Omental fat pad (tissue), 4 donors: Measurements from ENCODE around the gene PAPSS2. TPM values are rescaled to one million over a fixed set of nuclear protein-coding genes. Genes with fewer than 3 reads are reported as not detected.

Source experiments
- ATAC-seq: fragments of 150-250 bp; one replicate; pipeline ENCODE4 v1.9.1; 2016; ENCODE audit warnings: mild to moderate bottlenecking, moderate library complexity; ENCODE audit not compliant: low FRiP score
- DNase-seq: peaks from one replicate; pipeline ENCODE4 v3.0.0-alpha.2; 2019; ENCODE audit warnings: low spot score
- total RNA-seq, 4 donors: library from RNA; depleted of rRNA; stranded (reverse); fragments of >200 nt; gene quantifications; one replicate each; pipeline ENCODE4 v1.1.0, GENCODE V29; 2016
- TF ChIP-seq, protein P1 (sequence below), 3 donors: fragments of 450-650 bp; IDR thresholded peaks; one replicate each; pipeline ENCODE4 v1.5.1; 2016 to 2017; ENCODE audit warnings: antibody characterized with exemption in 3 of 3, mild to moderate bottlenecking in 3 of 3, moderate library complexity in 2 of 3

PAPSS2 gene
- total RNA-seq, 4 donors from 2014 or later = 57.1 to 101 (median 67.0) TPM

- ATAC-seq = no peak
- no peak for DNase-seq
Measured at GRCh38 chr10:87632454-87632853, 27.2 kb upstream of the PAPSS2 start.

GRCh38 chr10:87634311-87634710 lies 25.4 kb upstream of the PAPSS2 start:
- ATAC-seq (no peak), DNase-seq (no peak)
- TF ChIP-seq, protein P1, sequence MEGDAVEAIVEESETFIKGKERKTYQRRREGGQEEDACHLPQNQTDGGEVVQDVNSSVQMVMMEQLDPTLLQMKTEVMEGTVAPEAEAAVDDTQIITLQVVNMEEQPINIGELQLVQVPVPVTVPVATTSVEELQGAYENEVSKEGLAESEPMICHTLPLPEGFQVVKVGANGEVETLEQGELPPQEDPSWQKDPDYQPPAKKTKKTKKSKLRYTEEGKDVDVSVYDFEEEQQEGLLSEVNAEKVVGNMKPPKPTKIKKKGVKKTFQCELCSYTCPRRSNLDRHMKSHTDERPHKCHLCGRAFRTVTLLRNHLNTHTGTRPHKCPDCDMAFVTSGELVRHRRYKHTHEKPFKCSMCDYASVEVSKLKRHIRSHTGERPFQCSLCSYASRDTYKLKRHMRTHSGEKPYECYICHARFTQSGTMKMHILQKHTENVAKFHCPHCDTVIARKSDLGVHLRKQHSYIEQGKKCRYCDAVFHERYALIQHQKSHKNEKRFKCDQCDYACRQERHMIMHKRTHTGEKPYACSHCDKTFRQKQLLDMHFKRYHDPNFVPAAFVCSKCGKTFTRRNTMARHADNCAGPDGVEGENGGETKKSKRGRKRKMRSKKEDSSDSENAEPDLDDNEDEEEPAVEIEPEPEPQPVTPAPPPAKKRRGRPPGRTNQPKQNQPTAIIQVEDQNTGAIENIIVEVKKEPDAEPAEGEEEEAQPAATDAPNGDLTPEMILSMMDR (IDR thresholded peaks at IDR 0.05) = no peak

More at GRCh38 chr10:87632454-87632853, 27.2 kb upstream of the PAPSS2 start:
- TF ChIP-seq, protein P1 (IDR thresholded peaks at IDR 0.05) = no peak

DNA sequence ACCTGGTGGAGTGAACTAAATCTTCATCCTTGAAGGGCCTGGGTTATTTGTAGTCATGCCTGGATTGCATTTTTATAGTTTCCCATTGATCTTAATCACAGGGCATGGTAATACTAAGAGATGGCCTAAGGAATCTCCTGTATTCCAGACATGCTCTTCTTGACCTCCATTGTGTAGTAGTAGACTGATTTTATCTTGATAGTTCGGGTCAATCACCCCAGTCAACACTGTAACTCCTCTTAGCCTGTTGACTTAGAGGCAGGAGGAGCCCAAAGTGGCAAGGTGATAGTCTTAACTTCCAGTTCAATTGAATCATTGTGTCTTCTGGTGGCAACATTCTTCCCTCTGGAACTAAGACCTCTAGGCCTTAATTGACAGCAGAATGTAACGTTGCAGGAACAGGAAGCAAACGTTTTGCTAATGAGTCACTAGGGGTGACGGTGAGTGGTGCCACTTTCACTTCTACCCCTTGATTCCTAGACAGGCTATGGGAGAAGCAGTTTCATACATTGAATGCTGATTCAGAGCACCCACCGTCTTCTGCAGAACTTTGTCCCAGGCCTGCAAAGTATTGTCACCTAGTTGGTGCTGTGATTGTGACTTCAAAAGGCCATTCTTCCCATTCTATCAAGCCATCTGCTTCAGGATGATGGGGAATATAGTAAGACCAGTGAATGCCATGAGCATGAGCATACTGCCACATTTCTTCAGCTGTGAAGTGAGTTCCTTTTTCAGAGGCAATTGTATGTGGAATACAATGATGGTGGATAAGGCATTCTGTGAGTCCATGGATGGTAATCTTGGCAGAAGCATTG lies 24.0 kb upstream of the PAPSS2 start:
- no peak for DNase-seq
- no peak for ATAC-seq
- TF ChIP-seq, protein P1 (IDR thresholded peaks at IDR 0.05) = no peak

- ATAC-seq = no peak
- DNase-seq = no peak
- TF ChIP-seq, protein P1 (IDR thresholded peaks at IDR 0.05) = no peak
Measured at GRCh38 chr10:87636313-87636915, 23.3 kb upstream of the PAPSS2 start.

- TF ChIP-seq, protein P1 (IDR thresholded peaks at IDR 0.05) = no peak
- ATAC-seq = no peak
- DNase-seq = no peak
Measured at GRCh38 chr10:87639493-87639892, 20.2 kb upstream of the PAPSS2 start.

- TF ChIP-seq, protein P1 (IDR thresholded peaks at IDR 0.05) = no peak
Measured at GRCh38 chr10:87640043-87640442, 19.6 kb upstream of the PAPSS2 start.

GRCh38 chr10:87642486-87642885 lies 17.2 kb upstream of the PAPSS2 start:
- TF ChIP-seq, protein P1 (IDR thresholded peaks at IDR 0.05) = no peak
- DNase-seq (no peak), ATAC-seq (no peak)

More at GRCh38 chr10:87640043-87640442, 19.6 kb upstream of the PAPSS2 start:
- no peak for ATAC-seq
- no peak for DNase-seq
